ENCODE data around the gene CBS.
"Not testable (repeated sequence)": the region's sequence is repeated elsewhere in the genome, so short reads cannot be mapped to it uniquely, and the experiment has no call there.

The CBS gene

GRCh38 chr21:43082587-43083300, 7.1 kb upstream of the CBS start:
- H3K4me3 Mint-ChIP-seq; H3K9me3 Mint-ChIP-seq; ATAC-seq (replicated peaks); H3K36me3 Mint-ChIP-seq; H3K27me3 Mint-ChIP-seq; H3K27ac Mint-ChIP-seq; H3K4me1 Mint-ChIP-seq; DNase-seq: not testable (repeated sequence)

- not testable (repeated sequence) for DNase-seq; ATAC-seq (replicated peaks); H3K9me3 Mint-ChIP-seq; H3K4me3 Mint-ChIP-seq; H3K4me1 Mint-ChIP-seq; H3K27me3 Mint-ChIP-seq; H3K27ac Mint-ChIP-seq; H3K36me3 Mint-ChIP-seq
Measured at GRCh38 chr21:43076643-43077042, 1.0 kb upstream of the CBS start.

- H3K4me3 Mint-ChIP-seq; H3K27ac Mint-ChIP-seq; H3K27me3 Mint-ChIP-seq; H3K4me1 Mint-ChIP-seq; H3K9me3 Mint-ChIP-seq; H3K36me3 Mint-ChIP-seq; DNase-seq; ATAC-seq (replicated peaks): not testable (repeated sequence)
Measured at GRCh38 chr21:43076023-43076637, 495 bp upstream of the CBS start.

GRCh38 chr21:43074401-43075169, 1.1 kb downstream of the CBS start:
- H3K4me3 Mint-ChIP-seq, H3K4me1 Mint-ChIP-seq, H3K9me3 Mint-ChIP-seq, DNase-seq, H3K36me3 Mint-ChIP-seq, H3K27ac Mint-ChIP-seq, H3K27me3 Mint-ChIP-seq: not testable (repeated sequence)
- ATAC-seq (replicated peaks) = peak in 1 of 2 donors; percentile 29

GRCh38 chr21:43072742-43073141, 2.9 kb downstream of the CBS start:
- H3K36me3 Mint-ChIP-seq; H3K4me1 Mint-ChIP-seq; H3K27ac Mint-ChIP-seq; ATAC-seq (replicated peaks); H3K4me3 Mint-ChIP-seq; H3K27me3 Mint-ChIP-seq; H3K9me3 Mint-ChIP-seq; DNase-seq: not testable (repeated sequence)

GRCh38 chr21:43069682-43070081, 6.0 kb downstream of the CBS start:
- not testable (repeated sequence) for H3K27ac Mint-ChIP-seq; ATAC-seq (replicated peaks); H3K4me1 Mint-ChIP-seq; H3K36me3 Mint-ChIP-seq; H3K4me3 Mint-ChIP-seq; H3K27me3 Mint-ChIP-seq; H3K9me3 Mint-ChIP-seq; DNase-seq

GRCh38 chr21:43068065-43068464, 7.6 kb downstream of the CBS start:
- H3K4me1 Mint-ChIP-seq; H3K36me3 Mint-ChIP-seq; H3K27ac Mint-ChIP-seq; H3K4me3 Mint-ChIP-seq; H3K9me3 Mint-ChIP-seq; ATAC-seq (replicated peaks); H3K27me3 Mint-ChIP-seq; DNase-seq: not testable (repeated sequence)

- H3K9me3 Mint-ChIP-seq; H3K27ac Mint-ChIP-seq; DNase-seq; H3K36me3 Mint-ChIP-seq; H3K4me1 Mint-ChIP-seq; H3K27me3 Mint-ChIP-seq; H3K4me3 Mint-ChIP-seq; ATAC-seq (replicated peaks): not testable (repeated sequence)
Measured at GRCh38 chr21:43066690-43067089, 8.9 kb downstream of the CBS start.

- not testable (repeated sequence) for H3K9me3 Mint-ChIP-seq; DNase-seq; H3K4me3 Mint-ChIP-seq; H3K36me3 Mint-ChIP-seq; H3K4me1 Mint-ChIP-seq; ATAC-seq (replicated peaks); H3K27me3 Mint-ChIP-seq; H3K27ac Mint-ChIP-seq
Measured at GRCh38 chr21:43065991-43066390, 9.6 kb downstream of the CBS start.

- not testable (repeated sequence) for ATAC-seq (replicated peaks); H3K27me3 Mint-ChIP-seq
Measured at GRCh38 chr21:43064265-43064917, 11.2 kb downstream of the CBS start.

GRCh38 chr21:43062955-43063664, 12.5 kb downstream of the CBS start:
- not testable (repeated sequence) for DNase-seq; H3K9me3 Mint-ChIP-seq; H3K36me3 Mint-ChIP-seq; H3K27me3 Mint-ChIP-seq; H3K4me1 Mint-ChIP-seq; H3K27ac Mint-ChIP-seq; ATAC-seq (replicated peaks); H3K4me3 Mint-ChIP-seq

More at GRCh38 chr21:43064265-43064917, 11.2 kb downstream of the CBS start:
- H3K9me3 Mint-ChIP-seq, H3K4me3 Mint-ChIP-seq, H3K36me3 Mint-ChIP-seq, H3K27ac Mint-ChIP-seq, H3K4me1 Mint-ChIP-seq, DNase-seq: not testable (repeated sequence)

- H3K36me3 Mint-ChIP-seq; DNase-seq; H3K4me1 Mint-ChIP-seq; H3K27me3 Mint-ChIP-seq; ATAC-seq (replicated peaks); H3K9me3 Mint-ChIP-seq; H3K27ac Mint-ChIP-seq; H3K4me3 Mint-ChIP-seq: not testable (repeated sequence)
Measured at GRCh38 chr21:43053112-43053511, 22.5 kb downstream of the CBS start.

- not testable (repeated sequence) for H3K36me3 Mint-ChIP-seq, H3K27ac Mint-ChIP-seq, H3K9me3 Mint-ChIP-seq, H3K27me3 Mint-ChIP-seq
- Mint-ChIP-seq H3K4me3 (peak overlapping the region in 1 of 2 donors; percentile 63), H3K4me1 (peaks cover 2 to 18% of the 10 kb centered on the region in 2 donors)
- DNase-seq (peak; percentile 41), ATAC-seq (replicated peaks) (peak; percentile 82 to 88)
Measured at GRCh38 chr21:43045876-43046821, 29.5 kb downstream of the CBS start.

All from stimulated activated naive B cell treated with anti-CD40 and anti-IgM and Interleukin-4, amounts not matched to agents 10 μg/mL and 1 μg/mL and 100 μg/mL, for 72 hours (primary cell).